Measurements from ENCODE around the gene MAPK8IP1.

GRCh38 chr11:45850446-45850845 lies 35.0 kb upstream of the MAPK8IP1 start:
- TF ChIP-seq POLR2AphosphoS5 (IDR thresholded peaks at IDR 0.05) (no peak), CTCF (IDR thresholded peaks at IDR 0.05) (no peak), POLR2A (IDR thresholded peaks at IDR 0.05; ENCODE audit: low read depth) (no peak)

All from esophagus muscularis mucosa (tissue), 3 donors.